K562 (cell line): Measurements from ENCODE around the gene CHD5. TPM values are rescaled to one million over a fixed set of nuclear protein-coding genes. Genes with fewer than 3 reads are reported as not detected.

Source experiments
- ATAC-seq: fragments of 200-7000 bp; cut with Tn5 transposase; 3 replicates; pipeline ENCODE4 v1.9.1; 2020; ENCODE audit warnings: moderate library complexity
- BruUV-seq: library from RNA; stranded (reverse); fragments of 400-500 nt; replicated peaks from 2 replicates; lab custom pipeline; 2021; lab: Mats Ljungman, UMichigan
- CTCF ChIA-PET: fragments of 300-600 bp; formaldehyde crosslinking; extraction: SDS; loops from one replicate; lab custom pipeline; 2021; ENCODE audit warnings: low intra/inter-chr PET ratio; lab: Yijun Ruan, JAX
- POLR2A ChIA-PET: fragments of 300-600, 350-650 bp; sonication (Branson Sonifier 250); formaldehyde crosslinking; extraction: SDS; loops from one replicate; lab custom pipeline; 2021; ENCODE audit warnings: antibody characterized with exemption, inconsistent platforms; lab: Yijun Ruan, JAX
- DNase-seq, 4 experiments: peaks; one replicate each; pipeline versions ENCODE4 v3.0.0 to v3.0.0-alpha.2; 2011 to 2018; ENCODE audit warnings: low spot score in 3 of 4, mixed read lengths in 3 of 4; ENCODE audit errors: extremely low read depth in 1 of 4
- FAIRE-seq: peaks from 2 replicates; lab custom pipeline; 2011; peaks lifted over from hg19 to GRCh38; lab: Jason Lieb, UNC
- H2AFZ ChIP-seq: 2 replicates; pipeline ENCODE4 v1.6.0; 2011; ENCODE audit warnings: low read depth, low read length, control low read depth, inconsistent platforms
- H3K27ac ChIP-seq: fragments of 200-600 bp; 3 replicates; pipeline ENCODE4 v1.8.0; 2011; ENCODE audit warnings: low read depth, mild to moderate bottlenecking, control low read depth, inconsistent platforms, low read length, moderate library complexity, mixed read lengths; ENCODE audit errors: extremely low read depth
- H3K27me3 ChIP-seq, 2 experiments: fragments of 300-600 bp in 1 of 2; 2 replicates in 1 of 2; 3 replicates in 1 of 2; pipeline versions ENCODE4 v1.6.0 to v1.8.0; 2011; ENCODE audit warnings: inconsistent platforms in 2 of 2, low read length in 2 of 2, mild to moderate bottlenecking in 1 of 2, mixed read lengths in 1 of 2, moderate library complexity in 1 of 2; ENCODE audit not compliant: control insufficient read depth in 2 of 2, insufficient read depth in 2 of 2
- H3K36me3 ChIP-seq: fragments of 300-600 bp; 3 replicates; pipeline ENCODE4 v1.8.0; 2011; ENCODE audit warnings: mild to moderate bottlenecking, low read length, inconsistent platforms; ENCODE audit not compliant: control insufficient read depth, insufficient read depth
- H3K4me1 ChIP-seq, 2 experiments: fragments of 200-600 bp in 1 of 2; replicated peaks in 1 of 2; 2 replicates in 1 of 2; 3 replicates in 1 of 2; pipeline versions ENCODE4 v1.5.1 to v1.8.0; 2011; ENCODE audit warnings: inconsistent platforms in 2 of 2, low read length in 2 of 2, mild to moderate bottlenecking in 1 of 2, mixed read lengths in 1 of 2, moderate library complexity in 1 of 2; ENCODE audit not compliant: control insufficient read depth in 2 of 2, insufficient read depth in 2 of 2
- H3K4me2 ChIP-seq: 2 replicates; pipeline ENCODE4 v1.6.1; 2011; ENCODE audit warnings: low read length, control low read depth, inconsistent platforms, mixed read lengths; ENCODE audit not compliant: insufficient read depth
- H3K4me3 ChIP-seq: fragments of 200-600 bp; sonication (generic), shearing (Covaris generic); 2 replicates; pipeline ENCODE4 v1.5.1; 2016; ENCODE audit warnings: control low read depth, inconsistent platforms
- H3K79me2 ChIP-seq: fragments of 200-600 bp; 3 replicates; pipeline ENCODE4 v1.8.0; 2011; ENCODE audit warnings: low read length, inconsistent platforms; ENCODE audit not compliant: control insufficient read depth, insufficient read depth
- H3K9ac ChIP-seq, 2 experiments: 2 replicates each; pipeline versions ENCODE4 v1.6.0 to v1.6.1; 2011; ENCODE audit warnings: low read depth in 2 of 2, low read length in 2 of 2, control low read depth in 1 of 2, inconsistent platforms in 1 of 2, mild to moderate bottlenecking in 1 of 2, mixed read lengths in 1 of 2; ENCODE audit not compliant: insufficient read depth in 1 of 2
- H3K9me1 ChIP-seq: one replicate; pipeline ENCODE4 v1.6.0; 2011; ENCODE audit warnings: inconsistent platforms, mild to moderate bottlenecking, low read length, moderate library complexity; ENCODE audit not compliant: control insufficient read depth, insufficient read depth
- H3K9me3 ChIP-seq: replicated peaks from 2 replicates; pipeline ENCODE4 v1.5.1; 2011; ENCODE audit warnings: low read depth, low read length, inconsistent platforms; ENCODE audit not compliant: control insufficient read depth, insufficient read depth
- H4K20me1 ChIP-seq: replicated peaks from 2 replicates; pipeline ENCODE4 v1.6.1; 2011; ENCODE audit warnings: low read length, inconsistent platforms, mixed read lengths; ENCODE audit not compliant: control insufficient read depth, insufficient read depth
- CREBBP ChIP-seq: IDR thresholded peaks from one replicate; pipeline ENCODE4 v1.6.1; 2012; ENCODE audit warnings: low read depth, mild to moderate bottlenecking, control low read depth, inconsistent platforms, low read length
- DACH1 ChIP-seq: fragments of 450-650 bp; IDR thresholded peaks from 2 replicates; pipeline ENCODE4 v1.6.1; 2018; ENCODE audit not compliant: partially characterized antibody
- EGR1 ChIP-seq: fragments of 450-650 bp; conservative IDR thresholded peaks from 2 replicates; pipeline ENCODE4 v1.6.1; 2017; ENCODE audit warnings: mild to moderate bottlenecking
- FOXP1 ChIP-seq: sonication (generic); formaldehyde crosslinking; IDR thresholded peaks from 2 replicates; pipeline ENCODE4 v1.8.0; 2022; ENCODE audit warnings: mild to moderate bottlenecking, missing genetic modification reagents
- KLF10 ChIP-seq: fragments of 250-450 bp; sonication (Bioruptor Pico); IDR thresholded peaks from 2 replicates; pipeline ENCODE4 v1.6.1; 2021; ENCODE audit warnings: matching md5 sums
- L3MBTL2 ChIP-seq: fragments of 450-650 bp; IDR thresholded peaks from 2 replicates; pipeline ENCODE4 v1.6.1; 2016; ENCODE audit warnings: mild to moderate bottlenecking, moderate library complexity
- MEF2D ChIP-seq: conservative IDR thresholded peaks from 2 replicates; pipeline ENCODE4 v1.6.1; 2016; ENCODE audit warnings: low read depth, missing genetic modification characterization, missing compliant biosample characterization
- POLR2AphosphoS5 ChIP-seq: IDR thresholded peaks from 2 replicates; pipeline ENCODE4 v1.6.1; 2011; ENCODE audit warnings: mild to moderate bottlenecking, low read depth, low read length, moderate library complexity; ENCODE audit not compliant: control insufficient read depth, insufficient read depth
- TAF1 ChIP-seq: IDR thresholded peaks from 2 replicates; pipeline ENCODE4 v1.6.1; 2011; ENCODE audit warnings: mild to moderate bottlenecking, low read length, moderate library complexity; ENCODE audit not compliant: insufficient read depth, control insufficient read depth, severe bottlenecking; ENCODE audit errors: extremely low read depth
- YBX1 ChIP-seq: fragments of 450-650 bp; IDR thresholded peaks from 2 replicates; pipeline ENCODE4 v1.7.1; 2016; ENCODE audit warnings: mild to moderate bottlenecking
- ZNF717 ChIP-seq: fragments of 250-450 bp; sonication (Bioruptor Pico); IDR thresholded peaks from 2 replicates; pipeline ENCODE4 v1.5.0; 2021
- ZNF740 ChIP-seq, 3 experiments: fragments of 200-800 bp in 1 of 3; sonication (Bioruptor generic) in 1 of 3; sonication (generic) in 1 of 3; formaldehyde crosslinking in 1 of 3; IDR thresholded peaks; 2 replicates each; pipeline versions ENCODE4 v1.6.1 to v1.8.0; 2016 to 2022; ENCODE audit warnings: mild to moderate bottlenecking in 2 of 3, missing compliant biosample characterization in 2 of 3, missing genetic modification characterization in 2 of 3, missing genetic modification reagents in 1 of 3
- ZSCAN29 ChIP-seq: fragments of 450-650 bp; IDR thresholded peaks from 2 replicates; pipeline ENCODE4 v1.6.1; 2017
- WGBS: fragments of 100-300 bp; shearing (Covaris generic); methylation state at CpG from one replicate; pipeline ENCODE4 v1.1.6; 2016; ENCODE audit warnings: low coverage, mixed read lengths; ENCODE audit not compliant: insufficient coverage; ENCODE audit errors: missing lambda C conversion rate; 5-methylcytosine and 5-hydroxymethylcytosine counted together
- in situ Hi-C: fragments of 300-500 bp; cut with MboI; formaldehyde crosslinking; loops from 4 replicates; pipeline ENCODE4 v1.15.0; 2018; ENCODE audit warnings: inconsistent platforms, mixed read lengths
- intact Hi-C: fragments of 100-400 bp; cut with micrococcal nuclease; formaldehyde crosslinking; loops from 2 replicates; pipeline ENCODE4 v1.14.2; 2022
- polyA plus RNA-seq, 8 experiments: library from polyadenylated mRNA; depleted of rRNA in 4 of 8; stranded (reverse) in 5 of 8; unstranded in 3 of 8; fragments of >200 nt; fragmentation: Nextera tagmentation in 2 of 8; fragmentation: Illumina TruSeq in 1 of 8; extraction: Ambion mirVana in 2 of 8; extraction: Trizol in 1 of 8; gene quantifications; 2 replicates each; pipeline versions ENCODE4 v1.2.1 to v1.2.3, GENCODE V29; 2011 to 2014; ENCODE audit warnings: inconsistent platforms in 1 of 8, missing spikeins in 1 of 8
- total RNA-seq, 7 experiments: library from RNA; depleted of rRNA in 6 of 7; stranded (reverse); fragments of >200 nt in 6 of 7; fragmentation: Illumina TruSeq in 2 of 7; extraction: Trizol in 2 of 7; gene quantifications; 2 replicates each; pipeline versions ENCODE4 v1.2.1 to v1.2.3, GENCODE V29; 2011 to 2021; ENCODE audit warnings: low replicate concordance in 1 of 7

CHD5 gene
- total and polyA plus RNA-seq, 9 of the 15 experiments (the other 6 are each of a cell fraction or from before 2014, with no cell fraction given), result 0.03 to 0.52 (median 0.11) TPM; not detected in 2

- TF ChIP-seq POLR2AphosphoS5, result no peak
- TF ChIP-seq L3MBTL2, result 0 out of 2 replicates have a peak, but pooled peaks have one; percentile 24
- no peak for TF ChIP-seq ZNF740 (CRISPR knock-in tag; IDR thresholded peaks at IDR 0.05)
- no peak for TF ChIP-seq ZNF740 (tag; IDR thresholded peaks at IDR 0.05)
Observed at GRCh38 chr1:6082430-6082971, 97.6 kb downstream of the CHD5 start (continued).

- Histone ChIP-seq H3K36me3 (no peaks in the 10 kb centered on the region), H3K4me2 (no peak overlapping the region), H3K9ac (no peak overlapping the region), H3K27me3 (peaks cover 87 to 96% of the 10 kb centered on the region in 2 experiments), H2AFZ (no peak overlapping the region), H3K9me1 (no peaks in the 10 kb centered on the region), H3K4me3 (no peak overlapping the region), H3K4me1 (peaks cover 0 to 14% of the 10 kb centered on the region in 2 experiments; a peak in 1 of 5 replicates), H3K9me3 (no peaks in the 10 kb centered on the region), H4K20me1 (peaks cover 50% of the 10 kb centered on the region), H3K79me2 (no peaks in the 10 kb centered on the region), H3K27ac (no peak overlapping the region)
- TF ChIP-seq FOXP1 (CRISPR knock-in tag) (no peak), CREBBP (no peak), EGR1 (no peak), DACH1 (no peak), YBX1 (no peak), MEF2D (tag) (no peak), ZSCAN29 (no peak), ZNF717 (no peak), TAF1 (no peak), KLF10 (no peak)
- in situ Hi-C loops, result no loop called here
- 18% methylated on average over 12 of the region's 12 CpGs for WGBS
- ChIA-PET POLR2A (interaction anchor here (0.7 to 1.2 kb wide), 4 partner anchors 8 to 38 kb away, joined by 3 to 5 read pairs (median 4); no protein-coding TSS in a partner anchor), CTCF (no interaction called here)
- ATAC-seq (no peak), DNase-seq (no peak), FAIRE-seq (no peak)
- BruUV-seq, result no TSS peak
- intact Hi-C loops, result no loop called here
Observed at GRCh38 chr1:6081901-6082300, 98.2 kb downstream of the CHD5 start.
